GM19240 (cell line): ENCODE data around the gene SPRR1A.
"Not testable (repeated sequence)": the region's sequence is repeated elsewhere in the genome, so short reads cannot be mapped to it uniquely, and the experiment has no call there.

Source experiments
- DNase-seq: peaks from one replicate; pipeline ENCODE4 v3.0.0; 2011; ENCODE audit warnings: low spot score; ENCODE audit not compliant: insufficient read length

SPRR1A gene

GRCh38 chr1:152972196-152972886 is 11.5 kb upstream of the SPRR1A start:
- no peak for DNase-seq

GRCh38 chr1:152976688-152977087 is 7.2 kb upstream of the SPRR1A start:
- DNase-seq, result no peak

- DNase-seq, result no peak
Observed at GRCh38 chr1:152977614-152978013, 6.3 kb upstream of the SPRR1A start.

GRCh38 chr1:152980676-152981075 is 3.2 kb upstream of the SPRR1A start:
- no peak for DNase-seq

GRCh38 chr1:152981146-152981871 is 2.6 kb upstream of the SPRR1A start:
- DNase-seq, result no peak

- DNase-seq, result no peak
Observed at GRCh38 chr1:152982076-152982475, 1.8 kb upstream of the SPRR1A start.

- DNase-seq, result no peak
Observed at GRCh38 chr1:152983234-152983633, 647 bp upstream of the SPRR1A start.

- DNase-seq, result no peak
Observed at GRCh38 chr1:152986578-152986977, 2.7 kb downstream of the SPRR1A start.

GRCh38 chr1:152993186-152993585 is 9.3 kb downstream of the SPRR1A start:
- no peak for DNase-seq

GRCh38 chr1:152995842-152996241 is 12.0 kb downstream of the SPRR1A start:
- no peak for DNase-seq

- no peak for DNase-seq
Observed at GRCh38 chr1:152996633-152997400, 12.9 kb downstream of the SPRR1A start.

GRCh38 chr1:152997901-152998300 is 14.0 kb downstream of the SPRR1A start:
- DNase-seq, result no peak

GRCh38 chr1:152998476-152998875 is 14.6 kb downstream of the SPRR1A start:
- DNase-seq, result no peak

GRCh38 chr1:152999818-153000217 is 15.9 kb downstream of the SPRR1A start:
- no peak for DNase-seq

GRCh38 chr1:153000294-153000693 is 16.4 kb downstream of the SPRR1A start:
- DNase-seq, result no peak

GRCh38 chr1:153001382-153001781 is 17.5 kb downstream of the SPRR1A start, which contains the start of gene SPRR3:
Gene SPRR3 (plus strand): TSS chr1:153001749. CDS start chr1:153003021, 1,272 bp downstream.
- no peak for DNase-seq

GRCh38 chr1:153011235-153011758 is 27.4 kb downstream of the SPRR1A start:
- not testable (repeated sequence) for DNase-seq

- DNase-seq, result not testable (repeated sequence)
Observed at GRCh38 chr1:153021829-153022228, 37.9 kb downstream of the SPRR1A start.

GRCh38 chr1:153022340-153022739 is 38.5 kb downstream of the SPRR1A start:
- DNase-seq, result not testable (repeated sequence)

GRCh38 chr1:153023109-153023508 is 39.2 kb downstream of the SPRR1A start:
- DNase-seq, result no peak

GRCh38 chr1:153024413-153024812 is 40.5 kb downstream of the SPRR1A start:
- DNase-seq, result no peak

GRCh38 chr1:153025797-153026196 is 41.9 kb downstream of the SPRR1A start:
- no peak for DNase-seq
